GM10847 (cell line): ENCODE data around the gene QPCT.

Experiments used
- POLR2A ChIP-seq: IDR thresholded peaks from 2 replicates; pipeline ENCODE4 v1.6.1; 2011; ENCODE audit not compliant: insufficient read length; ENCODE audit errors: extremely low read depth

Gene QPCT

DNA sequence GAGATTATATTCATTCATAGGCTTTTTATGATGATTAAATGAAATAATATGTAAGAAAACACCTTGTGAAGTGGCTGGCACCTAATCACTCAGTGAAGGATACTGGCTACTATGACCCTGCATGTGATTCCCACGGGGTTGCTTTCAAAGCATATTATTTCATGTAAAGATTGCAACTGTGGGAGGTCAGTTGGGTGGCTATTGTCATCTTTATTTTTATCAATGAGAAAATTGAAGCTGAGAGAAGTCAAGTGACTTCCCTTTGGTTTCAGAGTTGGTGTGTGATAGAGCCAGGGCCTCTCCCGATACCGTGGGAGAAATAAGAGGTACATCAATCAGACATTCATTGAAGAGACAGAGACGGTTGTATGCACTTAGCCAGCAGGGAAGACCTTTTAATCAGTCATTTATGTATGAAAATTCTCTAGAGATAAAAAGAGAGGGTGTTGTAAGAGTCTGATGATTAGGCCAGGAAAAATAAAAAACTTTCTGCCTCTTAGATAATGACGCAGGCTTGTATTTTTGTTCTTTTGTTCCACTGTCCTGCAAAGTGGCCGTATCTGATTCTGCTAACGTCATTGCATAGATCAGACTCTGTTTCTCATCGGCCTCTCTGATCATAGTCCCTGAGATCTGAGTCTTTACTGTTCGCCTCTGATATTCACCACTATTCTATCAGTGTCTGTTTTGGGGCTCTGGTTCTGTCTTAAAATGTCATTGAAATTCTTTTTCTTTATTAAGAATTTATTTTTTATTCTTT, 50.5 kb downstream of the QPCT start:
- no peak for TF ChIP-seq POLR2A

DNA sequence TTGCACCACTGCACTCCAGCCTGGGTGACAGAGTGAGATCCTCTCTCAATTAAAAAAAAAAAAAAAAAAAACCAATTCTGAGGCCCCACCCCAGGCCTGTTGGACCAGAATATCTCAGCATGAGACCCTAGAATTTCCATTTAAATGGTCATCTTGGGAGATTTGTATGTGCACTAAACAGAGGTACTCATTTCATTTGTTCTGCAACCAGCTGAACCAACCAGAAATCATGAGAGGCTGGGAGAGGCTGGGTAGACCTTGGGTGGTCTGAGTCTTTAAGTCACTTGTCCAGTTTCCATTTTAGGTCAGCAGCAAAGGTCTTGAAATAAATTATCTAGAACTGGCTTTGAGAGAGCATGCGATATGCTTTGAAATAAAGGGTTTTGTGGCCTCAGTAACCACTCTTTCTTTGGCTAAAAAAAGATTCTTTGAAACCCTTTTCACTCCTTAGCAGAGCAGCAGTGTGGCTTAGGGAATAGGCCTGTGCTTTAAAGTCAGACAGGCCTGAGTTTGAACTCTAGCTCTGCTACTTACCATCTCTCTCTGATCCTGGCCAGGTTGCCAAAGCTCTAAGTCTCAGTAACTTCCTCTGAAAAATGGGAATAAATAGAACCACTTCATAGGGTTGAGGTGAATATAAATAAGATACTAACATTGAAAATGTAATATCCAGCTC, 52.6 kb downstream of the QPCT start:
- no peak for TF ChIP-seq POLR2A

DNA sequence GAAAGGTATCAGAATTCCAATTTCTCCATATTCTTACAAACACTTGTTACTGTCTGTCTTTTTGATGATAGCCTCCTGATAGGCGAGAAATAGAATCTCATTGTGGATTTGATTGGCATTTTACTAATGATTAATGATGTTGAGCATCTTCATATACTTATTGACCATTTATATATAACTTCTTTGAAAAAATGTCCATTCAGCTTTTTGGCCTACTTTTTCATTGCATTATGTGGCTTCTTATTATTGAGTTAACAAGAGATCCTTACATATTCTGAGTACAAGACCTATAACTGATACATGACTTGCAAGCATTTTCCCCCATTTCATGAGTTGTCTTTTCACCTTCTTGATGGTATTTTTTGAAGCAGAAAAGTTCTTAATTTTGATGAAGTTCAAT, 54.6 kb downstream of the QPCT start:
- TF ChIP-seq POLR2A = no peak

DNA sequence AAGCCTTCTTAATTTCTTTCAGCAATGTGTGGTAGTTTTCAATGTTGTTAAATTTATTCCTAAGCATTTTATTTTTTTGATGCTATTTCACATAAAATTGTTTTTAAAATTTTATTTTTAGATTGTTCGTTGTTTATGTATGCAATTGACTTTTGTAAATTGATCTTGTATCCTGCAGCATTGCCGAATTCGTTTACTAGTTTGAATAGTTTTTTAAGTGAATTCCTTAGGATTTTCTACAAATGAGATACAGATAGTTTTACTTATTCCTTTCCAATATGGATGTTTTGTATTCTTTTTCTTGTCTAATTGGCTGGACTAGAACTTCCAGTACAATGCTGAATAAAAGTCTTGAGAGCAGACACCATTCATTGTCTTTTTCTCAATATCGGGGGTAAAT, 55.6 kb downstream of the QPCT start:
- no peak for TF ChIP-seq POLR2A

DNA sequence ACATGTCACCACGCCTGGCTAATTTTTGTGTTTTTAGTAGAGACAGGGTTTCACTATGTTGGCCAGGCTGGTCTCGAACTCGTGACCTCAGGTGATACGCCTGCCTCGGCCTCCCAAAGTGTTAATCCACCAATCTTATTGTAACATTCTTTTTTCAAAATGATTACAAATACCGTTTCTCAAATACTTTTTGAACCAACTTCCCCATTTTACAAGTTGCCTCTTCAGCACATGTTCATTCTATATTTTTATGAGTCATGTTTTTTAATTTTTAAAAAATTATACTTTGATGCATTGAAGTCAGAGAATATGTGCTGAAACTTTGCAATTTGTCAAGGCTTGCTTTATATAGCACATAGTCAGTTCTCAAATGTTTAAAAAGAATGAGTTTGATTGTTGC, 58.2 kb downstream of the QPCT start:
- no peak for TF ChIP-seq POLR2A

DNA sequence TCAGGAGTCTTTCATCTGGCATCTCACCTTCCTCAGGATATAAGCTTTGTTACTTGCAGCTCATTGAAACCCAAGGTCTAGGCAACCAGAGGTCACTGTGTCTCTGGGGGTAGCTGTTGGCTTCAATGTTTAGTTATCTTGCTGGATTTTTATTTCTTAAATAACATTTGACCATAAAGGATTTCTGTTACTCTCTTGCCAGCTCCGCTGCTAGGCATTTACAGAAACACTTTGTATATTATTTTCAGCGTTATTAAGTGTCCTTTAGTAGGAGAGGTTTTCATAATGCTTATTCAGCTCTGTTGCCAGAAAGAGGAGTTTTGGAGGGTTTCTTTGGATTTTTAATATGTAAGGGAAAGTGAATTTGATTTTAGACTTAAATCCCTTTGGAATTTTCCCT, 61.4 kb downstream of the QPCT start:
- TF ChIP-seq POLR2A = no peak

DNA sequence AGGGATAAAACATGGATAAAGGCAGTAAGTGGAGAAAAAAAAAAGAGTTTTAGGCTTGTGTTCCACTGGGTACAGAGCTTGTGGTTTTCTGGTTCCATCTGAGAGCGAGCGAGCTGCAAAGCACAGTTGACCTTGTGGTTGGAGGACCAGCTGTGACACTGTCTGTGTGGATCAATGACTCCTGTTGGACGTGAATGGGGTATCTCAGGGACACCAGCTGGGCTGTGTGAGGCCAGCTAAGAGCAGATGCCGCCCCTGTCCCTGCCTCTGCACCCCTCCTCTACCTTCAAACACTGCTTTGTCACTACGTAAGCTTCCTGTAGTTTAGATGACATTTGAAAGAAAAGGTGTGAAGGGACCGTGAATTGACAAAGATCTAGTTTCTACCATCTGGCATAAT, 67.8 kb downstream of the QPCT start:
- no peak for TF ChIP-seq POLR2A

DNA sequence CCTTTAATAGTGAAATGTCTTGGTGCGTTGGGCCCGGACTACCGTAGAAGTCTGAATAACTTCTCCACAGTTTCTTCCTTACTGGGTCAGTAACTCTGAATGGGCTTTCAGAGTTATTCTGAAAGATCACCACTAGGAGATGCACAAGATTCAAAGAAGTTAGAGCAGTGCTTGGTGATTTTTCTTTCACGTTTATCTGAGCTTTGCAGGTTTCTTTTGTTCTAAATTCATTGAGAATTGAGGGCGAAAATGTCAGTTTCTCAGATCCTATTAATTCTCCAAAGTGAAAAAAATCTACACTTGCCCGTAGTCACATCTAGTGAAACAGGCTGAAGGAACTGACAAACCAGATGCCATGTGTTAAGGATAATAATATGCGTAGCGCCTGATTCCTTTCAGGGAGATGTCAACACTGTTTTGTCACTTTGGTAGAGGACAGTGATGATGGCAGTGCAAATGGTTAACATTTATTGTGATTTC, 70.1 kb downstream of the QPCT start:
- TF ChIP-seq POLR2A = no peak

DNA sequence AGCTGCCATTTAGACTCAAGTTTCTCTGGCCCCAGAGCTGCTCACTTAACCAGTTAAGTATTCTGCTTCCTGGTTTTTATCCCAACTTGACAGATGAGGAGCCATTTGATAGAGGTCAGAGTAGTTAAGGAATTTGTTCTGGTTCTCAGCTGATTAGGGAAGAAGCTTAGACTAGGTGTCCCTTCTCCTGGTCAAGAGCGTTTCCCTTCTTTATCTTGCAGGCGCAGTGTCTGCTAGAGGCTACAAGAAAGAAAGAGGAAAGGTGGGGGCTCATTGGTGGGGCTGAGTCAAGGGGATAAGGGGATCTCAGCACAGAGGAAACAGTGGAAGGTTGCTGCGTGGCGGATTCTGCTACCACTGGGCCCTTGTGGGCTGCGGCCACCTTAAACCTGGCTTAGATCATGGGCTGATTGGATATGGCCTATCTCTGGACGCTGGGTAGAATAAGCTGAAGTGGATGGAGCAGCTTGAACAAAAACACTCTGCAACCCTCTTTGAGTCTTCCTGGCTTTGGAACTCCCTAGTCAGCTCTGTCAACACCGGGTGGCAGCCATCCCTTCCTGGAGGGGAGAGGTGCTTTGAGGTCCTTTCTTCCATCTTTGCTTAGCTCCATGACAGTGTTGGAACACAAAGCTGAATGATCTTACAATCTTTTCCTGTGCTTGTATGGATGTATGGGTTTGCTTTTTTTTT, 70.8 kb downstream of the QPCT start:
- TF ChIP-seq POLR2A = no peak

DNA sequence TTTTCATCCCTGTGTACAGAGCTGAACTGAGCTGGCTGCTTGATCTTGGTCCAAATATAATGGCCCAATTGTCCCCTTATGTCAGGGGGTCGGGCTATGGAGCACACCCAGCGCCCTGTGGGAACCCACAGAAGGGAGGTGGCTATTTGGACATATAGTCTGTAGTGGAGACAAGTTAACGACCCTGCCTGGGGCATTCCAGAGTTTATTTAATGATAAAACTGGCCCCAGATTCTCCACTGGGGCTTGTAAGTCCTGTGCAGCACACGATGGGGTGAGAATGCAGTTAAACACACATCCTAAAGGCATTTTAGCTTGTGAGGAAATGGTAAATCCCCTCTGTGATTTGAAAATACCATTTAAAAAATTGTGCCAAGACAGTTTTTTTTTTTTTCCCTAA, 72.9 kb downstream of the QPCT start:
- TF ChIP-seq POLR2A = no peak

DNA sequence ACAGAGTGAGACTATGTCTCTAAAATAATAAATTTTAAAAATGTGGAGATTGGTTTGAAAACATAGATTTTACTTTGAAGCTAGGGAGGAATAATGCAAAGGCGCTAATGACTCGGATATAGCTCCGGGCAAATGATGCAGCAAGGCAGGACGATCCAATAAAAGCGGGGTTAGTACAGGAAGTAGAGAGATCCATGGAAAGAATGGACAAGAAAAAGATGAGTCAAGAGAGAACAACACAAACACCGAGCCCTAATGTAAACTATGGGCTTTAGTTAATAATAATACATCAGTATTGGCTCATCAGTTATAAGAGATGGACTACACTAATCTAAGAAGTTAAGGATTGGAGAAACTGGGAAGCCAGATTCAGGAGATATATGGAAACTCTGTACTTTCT, 74.5 kb downstream of the QPCT start:
- no peak for TF ChIP-seq POLR2A

DNA sequence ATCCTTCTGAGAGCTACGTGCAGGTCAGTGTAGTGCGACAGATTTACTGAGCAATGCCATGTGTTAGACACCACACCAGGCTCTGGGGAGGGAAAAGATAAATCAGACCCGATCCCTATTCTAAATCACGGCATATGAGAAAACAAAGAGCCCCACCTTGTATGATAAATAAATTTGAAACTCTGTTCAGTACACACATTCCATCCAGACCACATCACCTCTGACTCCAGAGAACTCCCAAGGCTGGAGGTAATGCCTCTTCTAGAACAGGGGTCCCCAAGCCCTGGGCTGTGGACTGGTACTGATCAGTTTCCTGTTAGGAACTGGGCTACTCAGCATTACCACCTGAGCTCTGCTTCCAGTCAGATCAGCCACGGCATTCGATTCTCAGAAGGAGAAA, 77.3 kb downstream of the QPCT start:
- no peak for TF ChIP-seq POLR2A

DNA sequence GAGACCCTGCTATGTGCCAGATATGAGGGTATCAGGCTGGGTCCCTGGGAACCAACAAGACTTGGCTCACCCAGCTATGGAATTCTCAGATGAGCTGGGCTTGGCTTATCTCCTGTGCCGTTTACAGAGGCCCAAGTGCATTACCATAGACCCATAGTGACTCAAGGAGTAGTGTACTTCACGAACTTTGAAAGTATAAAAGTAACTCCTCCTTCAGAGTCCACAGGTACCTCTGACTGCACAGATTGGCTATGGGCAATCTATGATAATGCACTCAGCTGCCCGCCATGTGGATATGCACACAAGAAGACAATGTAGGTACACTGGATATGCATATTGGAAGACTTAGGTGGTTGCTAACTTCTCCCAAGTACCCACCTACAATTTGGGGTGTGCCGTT, 78.4 kb downstream of the QPCT start:
- no peak for TF ChIP-seq POLR2A
